ENCODE measurements around the gene RHEX. TPM values are rescaled to one million over a fixed set of nuclear protein-coding genes. Genes with fewer than 3 reads are reported as not detected.

The RHEX gene
- total RNA-seq, 1 donor from 2014 or later: not detected

GRCh38 chr1:206010060-206010459, 42.9 kb upstream of the RHEX start:
- H3K27me3 Mint-ChIP-seq (ENCODE audit: low read depth, unreplicated experiment): peaks cover 17% of the 10 kb centered on the region
- TF ChIP-seq, protein P1, sequence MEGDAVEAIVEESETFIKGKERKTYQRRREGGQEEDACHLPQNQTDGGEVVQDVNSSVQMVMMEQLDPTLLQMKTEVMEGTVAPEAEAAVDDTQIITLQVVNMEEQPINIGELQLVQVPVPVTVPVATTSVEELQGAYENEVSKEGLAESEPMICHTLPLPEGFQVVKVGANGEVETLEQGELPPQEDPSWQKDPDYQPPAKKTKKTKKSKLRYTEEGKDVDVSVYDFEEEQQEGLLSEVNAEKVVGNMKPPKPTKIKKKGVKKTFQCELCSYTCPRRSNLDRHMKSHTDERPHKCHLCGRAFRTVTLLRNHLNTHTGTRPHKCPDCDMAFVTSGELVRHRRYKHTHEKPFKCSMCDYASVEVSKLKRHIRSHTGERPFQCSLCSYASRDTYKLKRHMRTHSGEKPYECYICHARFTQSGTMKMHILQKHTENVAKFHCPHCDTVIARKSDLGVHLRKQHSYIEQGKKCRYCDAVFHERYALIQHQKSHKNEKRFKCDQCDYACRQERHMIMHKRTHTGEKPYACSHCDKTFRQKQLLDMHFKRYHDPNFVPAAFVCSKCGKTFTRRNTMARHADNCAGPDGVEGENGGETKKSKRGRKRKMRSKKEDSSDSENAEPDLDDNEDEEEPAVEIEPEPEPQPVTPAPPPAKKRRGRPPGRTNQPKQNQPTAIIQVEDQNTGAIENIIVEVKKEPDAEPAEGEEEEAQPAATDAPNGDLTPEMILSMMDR (IDR thresholded peaks at IDR 0.05; ENCODE audit: insufficient read depth, low read depth, low read length): no peak
- no peak for TF ChIP-seq EZH2 (IDR thresholded peaks at IDR 0.05; ENCODE audit: insufficient read depth, low read length)
- H3K4me3 Mint-ChIP-seq (ENCODE audit: unreplicated experiment): no peak overlapping the region
- Histone ChIP-seq H3K36me3 (ENCODE audit: insufficient read depth, low read length) (no peaks in the 10 kb centered on the region), H4K20me1 (ENCODE audit: insufficient read depth, low read length) (no peaks in the 10 kb centered on the region), H3K4me2 (ENCODE audit: low read length) (no peak overlapping the region), H3K9me3 (ENCODE audit: insufficient read depth, low read depth, low read length) (no peaks in the 10 kb centered on the region), H3K9ac (ENCODE audit: low read length) (no peak overlapping the region), H2AFZ (ENCODE audit: low read depth, low read length) (no peak overlapping the region), H3K27ac (ENCODE audit: low read depth, low read length) (no peak overlapping the region), H3K79me2 (ENCODE audit: insufficient read depth, low read length) (no peaks in the 10 kb centered on the region), H3K4me1 (ENCODE audit: insufficient read depth, low read length) (no peaks in the 10 kb centered on the region), H3K4me3 (ENCODE audit: insufficient read depth, low read depth, low read length) (no peak overlapping the region), H3K27me3 (ENCODE audit: insufficient read depth, low read length) (peaks cover 2% of the 10 kb centered on the region)
- peaks cover 17% of the 10 kb centered on the region for H3K4me1 Mint-ChIP-seq (ENCODE audit: low read depth, unreplicated experiment)
- peaks cover 4% of the 10 kb centered on the region for H3K9me3 Mint-ChIP-seq (ENCODE audit: unreplicated experiment)
- DNase-seq (ENCODE audit: low read depth): no peak
- FAIRE-seq: no peak
- H3K36me3 Mint-ChIP-seq (ENCODE audit: low read depth, unreplicated experiment): no peaks in the 10 kb centered on the region
- H3K27ac Mint-ChIP-seq (ENCODE audit: unreplicated experiment): no peak overlapping the region

GRCh38 chr1:206011057-206011456, 41.9 kb upstream of the RHEX start:
- Histone ChIP-seq H4K20me1 (ENCODE audit: insufficient read depth, low read length) (no peaks in the 10 kb centered on the region), H3K9ac (ENCODE audit: low read length) (no peak overlapping the region), H3K9me3 (ENCODE audit: insufficient read depth, low read depth, low read length) (no peaks in the 10 kb centered on the region), H3K27ac (ENCODE audit: low read depth, low read length) (no peak overlapping the region), H2AFZ (ENCODE audit: low read depth, low read length) (no peak overlapping the region), H3K4me1 (ENCODE audit: insufficient read depth, low read length) (no peaks in the 10 kb centered on the region), H3K79me2 (ENCODE audit: insufficient read depth, low read length) (no peaks in the 10 kb centered on the region), H3K4me3 (ENCODE audit: insufficient read depth, low read depth, low read length) (no peak overlapping the region), H3K4me2 (ENCODE audit: low read length) (no peak overlapping the region), H3K36me3 (ENCODE audit: insufficient read depth, low read length) (no peaks in the 10 kb centered on the region), H3K27me3 (ENCODE audit: insufficient read depth, low read length) (peaks cover 2% of the 10 kb centered on the region)
- no peak for FAIRE-seq
- Mint-ChIP-seq H3K36me3 (ENCODE audit: low read depth, unreplicated experiment) (no peaks in the 10 kb centered on the region), H3K4me1 (ENCODE audit: low read depth, unreplicated experiment) (peaks cover 12% of the 10 kb centered on the region), H3K27me3 (ENCODE audit: low read depth, unreplicated experiment) (peaks cover 15% of the 10 kb centered on the region), H3K27ac (ENCODE audit: unreplicated experiment) (no peak overlapping the region), H3K4me3 (ENCODE audit: unreplicated experiment) (no peak overlapping the region), H3K9me3 (ENCODE audit: unreplicated experiment) (peaks cover 4% of the 10 kb centered on the region)
- TF ChIP-seq EZH2 (IDR thresholded peaks at IDR 0.05; ENCODE audit: insufficient read depth, low read length): no peak
- TF ChIP-seq, protein P1 (IDR thresholded peaks at IDR 0.05; ENCODE audit: insufficient read depth, low read depth, low read length): no peak
- no peak for DNase-seq (ENCODE audit: low read depth)

DNA sequence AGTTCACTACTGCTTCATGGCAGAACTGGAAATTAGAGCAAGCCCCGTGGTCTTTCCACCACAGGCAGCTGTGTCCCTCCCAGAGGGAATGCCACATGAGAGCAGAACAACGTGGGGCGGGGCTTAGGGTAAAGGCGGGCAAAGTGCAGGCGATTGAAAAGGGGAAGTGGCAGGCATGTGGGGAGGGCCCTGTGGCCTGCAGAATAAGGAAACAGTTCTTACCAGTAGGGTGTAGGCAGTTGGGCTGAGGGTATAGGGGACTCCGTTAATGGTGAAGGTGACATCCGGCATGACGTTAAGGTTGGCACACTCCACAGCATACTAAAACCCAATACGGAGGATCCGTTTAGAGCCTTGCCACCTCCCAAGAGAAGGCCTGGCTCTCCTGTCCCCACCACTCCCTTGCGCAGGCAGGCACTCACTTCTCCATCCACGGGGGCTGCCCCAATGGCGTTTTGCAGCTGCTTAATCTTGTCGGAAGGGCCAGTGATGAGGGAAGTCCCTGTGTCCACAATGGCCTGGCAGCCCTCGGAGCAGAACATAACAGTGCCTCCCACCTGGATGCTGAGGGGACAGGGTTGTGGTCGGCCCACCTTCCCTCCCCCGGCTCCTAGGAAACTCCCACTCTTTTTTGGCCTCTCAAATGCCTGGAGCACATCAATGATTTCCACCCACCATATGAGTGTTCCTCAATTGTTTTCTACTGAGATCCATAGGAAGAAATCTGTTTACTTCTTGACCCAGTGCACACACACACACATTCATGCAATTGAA, 40.7 kb upstream of the RHEX start:
- no peaks in the 10 kb centered on the region for H3K4me1 ChIP-seq (ENCODE audit: insufficient read depth, low read length)
- H3K36me3 ChIP-seq (ENCODE audit: insufficient read depth, low read length): no peaks in the 10 kb centered on the region
- H3K27ac Mint-ChIP-seq (ENCODE audit: unreplicated experiment): no peak overlapping the region
- peaks cover 2% of the 10 kb centered on the region for H3K27me3 ChIP-seq (ENCODE audit: insufficient read depth, low read length)
- H3K4me2 ChIP-seq (ENCODE audit: low read length): no peak overlapping the region
- H3K36me3 Mint-ChIP-seq (ENCODE audit: low read depth, unreplicated experiment): no peaks in the 10 kb centered on the region
- H3K79me2 ChIP-seq (ENCODE audit: insufficient read depth, low read length): no peaks in the 10 kb centered on the region
- H3K4me1 Mint-ChIP-seq (ENCODE audit: low read depth, unreplicated experiment): peaks cover 12% of the 10 kb centered on the region
- FAIRE-seq: no peak
- H3K9ac ChIP-seq (ENCODE audit: low read length): no peak overlapping the region
- DNase-seq (ENCODE audit: low read depth): no peak
- H3K4me3 Mint-ChIP-seq (ENCODE audit: unreplicated experiment): no peak overlapping the region
- no peak for TF ChIP-seq EZH2 (IDR thresholded peaks at IDR 0.05; ENCODE audit: insufficient read depth, low read length)
- TF ChIP-seq, protein P1 (IDR thresholded peaks at IDR 0.05; ENCODE audit: insufficient read depth, low read depth, low read length): no peak
- no peak overlapping the region for H3K4me3 ChIP-seq (ENCODE audit: insufficient read depth, low read depth, low read length)
- peaks cover 4% of the 10 kb centered on the region for H3K9me3 Mint-ChIP-seq (ENCODE audit: unreplicated experiment)
- H4K20me1 ChIP-seq (ENCODE audit: insufficient read depth, low read length): no peaks in the 10 kb centered on the region
- peaks cover 13% of the 10 kb centered on the region for H3K27me3 Mint-ChIP-seq (ENCODE audit: low read depth, unreplicated experiment)
- H2AFZ ChIP-seq (ENCODE audit: low read depth, low read length): no peak overlapping the region
- H3K9me3 ChIP-seq (ENCODE audit: insufficient read depth, low read depth, low read length): no peaks in the 10 kb centered on the region
- no peak overlapping the region for H3K27ac ChIP-seq (ENCODE audit: low read depth, low read length)
